H1 (cell line): ENCODE results near the gene SLIT3. TPM values are rescaled to one million over a fixed set of nuclear protein-coding genes. Genes with fewer than 3 reads are reported as not detected.

Experiments
- CTCF ChIA-PET: fragments of 300-600 bp; sonication (Branson Sonifier 250); formaldehyde crosslinking; loops from one replicate; lab custom pipeline; 2021; ENCODE audit not compliant: partially characterized antibody; lab: Charles Lee
- POLR2A ChIA-PET: fragments of 300-600 bp; sonication (Branson Sonifier 250); formaldehyde crosslinking; loops from one replicate; lab custom pipeline; 2021; ENCODE audit warnings: inconsistent platforms; ENCODE audit not compliant: partially characterized antibody; lab: Charles Lee
- DNase-seq, 2 experiments: peaks; one replicate each; pipeline versions ENCODE4 v3.0.0 to v3.0.0-alpha.2; 2010 to 2022; ENCODE audit warnings: low spot score in 2 of 2, low read depth in 1 of 2, mixed read lengths in 1 of 2
- FAIRE-seq: peaks from 2 replicates; lab custom pipeline; 2011; peaks lifted over from hg19 to GRCh38; lab: Jason Lieb, UNC
- H2AFZ ChIP-seq: 2 replicates; pipeline ENCODE4 v1.8.1; 2012; ENCODE audit warnings: low read length, inconsistent platforms
- H2AK5ac ChIP-seq: 2 replicates; pipeline ENCODE4 v1.6.1; 2013; ENCODE audit warnings: low read depth, low read length
- H2BK120ac ChIP-seq: replicated peaks from 2 replicates; pipeline ENCODE3; 2013; ENCODE audit warnings: low read depth, low read length, inconsistent platforms
- H2BK12ac ChIP-seq: 2 replicates; pipeline ENCODE4 v1.6.1; 2013; ENCODE audit warnings: low read depth, low read length
- H2BK15ac ChIP-seq: 2 replicates; pipeline ENCODE4 v1.6.1; 2013; ENCODE audit warnings: low read length
- H2BK20ac ChIP-seq: 2 replicates; pipeline ENCODE4 v1.6.1; 2013; ENCODE audit warnings: low read length
- H2BK5ac ChIP-seq: 2 replicates; pipeline ENCODE4 v1.6.1; 2013; ENCODE audit warnings: low read depth, low read length
- H3K14ac ChIP-seq: 2 replicates; pipeline ENCODE4 v1.6.1; 2013; ENCODE audit warnings: inconsistent platforms; ENCODE audit not compliant: insufficient read length
- H3K18ac ChIP-seq: 2 replicates; pipeline ENCODE4 v1.6.1; 2013; ENCODE audit warnings: low read length; ENCODE audit errors: extremely low read depth
- H3K23ac ChIP-seq: 2 replicates; pipeline ENCODE4 v1.6.1; 2013; ENCODE audit warnings: inconsistent platforms; ENCODE audit not compliant: insufficient read length
- H3K23me2 ChIP-seq: 2 replicates; pipeline ENCODE4 v1.6.1; 2013; ENCODE audit warnings: low read depth, low read length
- H3K27ac ChIP-seq: 2 replicates; pipeline ENCODE4 v1.6.1; 2011; ENCODE audit warnings: low read depth, low read length, inconsistent platforms
- H3K27me3 ChIP-seq, 4 experiments: replicated peaks in 1 of 4; 1 replicate in 1 of 4; 2 replicates in 3 of 4; pipeline versions ENCODE4 v1.6.1 to v1.8.1; 2011 to 2013; ENCODE audit warnings: low read length in 3 of 4, mild to moderate bottlenecking in 3 of 4, inconsistent platforms in 2 of 4, mixed read lengths in 2 of 4, moderate library complexity in 1 of 4; ENCODE audit not compliant: control insufficient read depth in 3 of 4, insufficient read depth in 3 of 4; ENCODE audit errors: extremely low read depth in 1 of 4
- H3K36me3 ChIP-seq, 4 experiments: 2 replicates each; pipeline versions ENCODE4 v1.6.1 to v1.8.1; 2011 to 2013; ENCODE audit warnings: mild to moderate bottlenecking in 4 of 4, low read length in 3 of 4, moderate library complexity in 2 of 4, control low read depth in 1 of 4, inconsistent platforms in 1 of 4; ENCODE audit not compliant: insufficient read depth in 4 of 4, control insufficient read depth in 2 of 4
- H3K4ac ChIP-seq: replicated peaks from 2 replicates; pipeline ENCODE3; 2013; ENCODE audit warnings: low read length, low read depth, mixed read lengths, inconsistent platforms; ENCODE audit not compliant: insufficient read length
- H3K4me1 ChIP-seq, 4 experiments: replicated peaks in 1 of 4; 1 replicate in 1 of 4; 2 replicates in 3 of 4; pipeline versions ENCODE4 v1.6.1 to v1.8.1; 2011 to 2013; ENCODE audit warnings: low read length in 3 of 4, inconsistent platforms in 2 of 4, mixed read lengths in 1 of 4; ENCODE audit not compliant: insufficient read depth in 4 of 4, control insufficient read depth in 3 of 4
- H3K4me2 ChIP-seq, 2 experiments: 2 replicates each; pipeline versions ENCODE4 v1.6.1 to v1.8.1; 2011 to 2013; ENCODE audit warnings: low read depth in 2 of 2, low read length in 2 of 2, control low read depth in 1 of 2, inconsistent platforms in 1 of 2, mild to moderate bottlenecking in 1 of 2; ENCODE audit not compliant: insufficient read depth in 1 of 2
- H3K4me3 ChIP-seq, 4 experiments: fragments of 200-600, 300-600 bp in 1 of 4; sonication (generic), shearing (Covaris generic), sonication (Bioruptor Twin) in 1 of 4; 2 replicates each; pipeline versions ENCODE4 v1.5.1 to v1.8.1; 2011 to 2016; ENCODE audit warnings: low read length in 4 of 4, low read depth in 3 of 4, control low read depth in 2 of 4, inconsistent platforms in 2 of 4, mild to moderate bottlenecking in 2 of 4, mixed read lengths in 1 of 4, moderate library complexity in 1 of 4; ENCODE audit not compliant: insufficient read depth in 2 of 4; ENCODE audit errors: extremely low read depth in 1 of 4
- H3K56ac ChIP-seq: replicated peaks from 2 replicates; pipeline ENCODE3; 2013; ENCODE audit warnings: low read depth, mild to moderate bottlenecking, mixed read lengths, low read length, inconsistent platforms; ENCODE audit not compliant: insufficient read length
- H3K79me1 ChIP-seq: 2 replicates; pipeline ENCODE4 v1.6.1; 2013; ENCODE audit warnings: low read depth, low read length, control low read depth
- H3K79me2 ChIP-seq, 2 experiments: 2 replicates each; pipeline versions ENCODE4 v1.6.1 to v1.8.1; 2012 to 2013; ENCODE audit warnings: low read length in 2 of 2, mild to moderate bottlenecking in 2 of 2, inconsistent platforms in 1 of 2; ENCODE audit not compliant: insufficient read depth in 2 of 2, control insufficient read depth in 1 of 2
- H3K9ac ChIP-seq, 4 experiments: replicated peaks in 1 of 4; 1 replicate in 1 of 4; 2 replicates in 3 of 4; pipeline versions ENCODE4 v1.6.1 to v1.8.1; 2011 to 2013; ENCODE audit warnings: low read depth in 3 of 4, low read length in 3 of 4, control low read depth in 2 of 4, mild to moderate bottlenecking in 2 of 4, moderate library complexity in 2 of 4, inconsistent platforms in 1 of 4; ENCODE audit errors: extremely low read depth in 1 of 4
- H3K9me3 ChIP-seq, 2 experiments: 2 replicates each; pipeline versions ENCODE4 v1.6.1 to v1.8.1; 2012 to 2013; ENCODE audit warnings: mild to moderate bottlenecking in 2 of 2, moderate library complexity in 2 of 2, control low read depth in 1 of 2, inconsistent platforms in 1 of 2, low read depth in 1 of 2, low read length in 1 of 2, mixed read lengths in 1 of 2; ENCODE audit not compliant: insufficient read depth in 2 of 2
- H4K20me1 ChIP-seq, 2 experiments: replicated peaks in 1 of 2; 2 replicates each; pipeline versions ENCODE3 to v1.8.1; 2011 to 2013; ENCODE audit warnings: inconsistent platforms in 2 of 2, low read length in 2 of 2, mild to moderate bottlenecking in 1 of 2; ENCODE audit not compliant: insufficient read depth in 2 of 2, control insufficient read depth in 1 of 2
- H4K5ac ChIP-seq: 2 replicates; pipeline ENCODE4 v1.6.1; 2013; ENCODE audit warnings: low read length, low read depth, mixed read lengths, inconsistent platforms; ENCODE audit not compliant: insufficient read length
- H4K8ac ChIP-seq: 2 replicates; pipeline ENCODE4 v1.8.0; 2013; ENCODE audit warnings: mild to moderate bottlenecking, moderate library complexity, low read length, inconsistent platforms; ENCODE audit not compliant: insufficient read depth; ENCODE audit errors: extremely low read depth
- H4K91ac ChIP-seq: replicated peaks from 2 replicates; pipeline ENCODE3; 2013; ENCODE audit warnings: low read length, mixed read lengths, inconsistent platforms; ENCODE audit not compliant: insufficient read length
- ATF3 ChIP-seq: IDR thresholded peaks from 2 replicates; pipeline ENCODE4 v1.6.1; 2011; ENCODE audit warnings: low read depth, mild to moderate bottlenecking, low read length; ENCODE audit not compliant: insufficient read depth
- EZH2 ChIP-seq: fragments of 200-600 bp; sonication (generic); IDR thresholded peaks from 2 replicates; pipeline ENCODE4 v1.7.1; 2012; ENCODE audit warnings: low read depth, mild to moderate bottlenecking, moderate library complexity, low read length, inconsistent platforms; ENCODE audit not compliant: severe bottlenecking
- GTF2F1 ChIP-seq: IDR thresholded peaks from 2 replicates; pipeline ENCODE4 v1.6.1; 2012; ENCODE audit warnings: low read depth, low read length, improper control_type of control experiment, borderline replicate concordance
- JUND ChIP-seq: IDR thresholded peaks from 2 replicates; pipeline ENCODE4 v1.6.1; 2011; ENCODE audit warnings: mild to moderate bottlenecking, improper control_type of control experiment, low read length
- MAFK ChIP-seq: IDR thresholded peaks from 2 replicates; pipeline ENCODE4 v1.6.1; 2012; ENCODE audit warnings: low read depth, mild to moderate bottlenecking, improper control_type of control experiment, low read length
- MAX ChIP-seq: IDR thresholded peaks from 2 replicates; pipeline ENCODE4 v1.6.1; 2012; ENCODE audit warnings: inconsistent platforms
- RFX5 ChIP-seq: IDR thresholded peaks from 2 replicates; pipeline ENCODE4 v1.6.1; 2011; ENCODE audit warnings: low read depth, low read length, improper control_type of control experiment, borderline replicate concordance
- RNF2 ChIP-seq: fragments of 200-900, 300-1000 bp; sonication (generic); IDR thresholded peaks from 2 replicates; pipeline ENCODE4 v1.7.1; 2016; ENCODE audit warnings: borderline replicate concordance, low read depth, mild to moderate bottlenecking, antibody characterized with exemption, low read length; ENCODE audit not compliant: poor library complexity, severe bottlenecking; ENCODE audit errors: missing control alignments
- TAF7 ChIP-seq: optimal IDR thresholded peaks from 2 replicates; pipeline ENCODE3; 2011; ENCODE audit warnings: low read depth, mild to moderate bottlenecking, inconsistent platforms, low read length, moderate library complexity, borderline replicate concordance
- WGBS, 2 experiments: shearing (Covaris generic) in 1 of 2; methylation state at CpG; one replicate each; pipeline versions ENCODE4 v1.1.6 to v1.1.7; 2013 to 2015; ENCODE audit warnings: low lambda C conversion rate in 2 of 2, mixed read lengths in 2 of 2, inconsistent platforms in 1 of 2, low coverage in 1 of 2, missing lambda C conversion rate in 1 of 2; ENCODE audit not compliant: insufficient replicate concordance in 2 of 2, insufficient coverage in 1 of 2, insufficient read length in 1 of 2; ENCODE audit errors: extremely low coverage in 1 of 2, missing lambda C conversion rate in 1 of 2; 5-methylcytosine and 5-hydroxymethylcytosine counted together
- polyA plus RNA-seq, 7 experiments: library from polyadenylated mRNA; depleted of rRNA in 3 of 7; stranded (reverse) in 5 of 7; unstranded in 2 of 7; fragments of >200 nt in 5 of 7; fragments of 200-250 nt in 2 of 7; gene quantifications; 1 replicate in 5 of 7; 2 replicates in 1 of 7; 4 replicates in 1 of 7; pipeline versions ENCODE4 v1.2.1 to v1.2.3, GENCODE V29; 2011 to 2013; ENCODE audit warnings: missing spikeins in 2 of 7, mixed read lengths in 2 of 7
- total RNA-seq: library from RNA; stranded (reverse); fragmentation: NEBNext Ultra II Directional; extraction: Animal tissue kit (Norgen Biotek cat#: 25700); gene quantifications from 2 replicates; pipeline ENCODE4 v1.2.1, GENCODE V29; 2021

Gene SLIT3
- total and polyA plus RNA-seq, 2 of the 8 experiments (the other 6 are each of a cell fraction or from before 2014, with no cell fraction given): 1.1 to 1.2 TPM

GRCh38 chr5:168683247-168683926 is 617.6 kb downstream of the SLIT3 start:
- no peaks in the 10 kb centered on the region for H4K20me1 ChIP-seq
- TF ChIP-seq MAFK: no peak
- no peak for TF ChIP-seq MAX
- no peak for TF ChIP-seq EZH2
- no peak for TF ChIP-seq GTF2F1
- TF ChIP-seq TAF7: no peak
- TF ChIP-seq RFX5: no peak
- TF ChIP-seq JUND: no peak
- TF ChIP-seq RNF2: no peak
- TF ChIP-seq ATF3: no peak
- CTCF ChIA-PET: interaction anchor here (1.8 to 5.4 kb wide), 2 partner anchors 11 to 73 kb away, joined by 5 to 18 read pairs; no protein-coding TSS in a partner anchor

More at GRCh38 chr5:168683247-168683926, 617.6 kb downstream of the SLIT3 start:
- H2BK20ac ChIP-seq: no peak overlapping the region
- peak overlapping the region; percentile 3; the same call in 1 of the 2 replicates for H2BK15ac ChIP-seq
- H2BK120ac ChIP-seq: no peak overlapping the region
- no peak overlapping the region; the same call in 1 of the 2 replicates for H4K8ac ChIP-seq
- H3K23me2 ChIP-seq: no peaks in the 10 kb centered on the region
- H3K79me1 ChIP-seq: no peaks in the 10 kb centered on the region
- no peak overlapping the region for H3K9ac ChIP-seq
- H3K27ac ChIP-seq: no peak overlapping the region
- no peak overlapping the region for H3K56ac ChIP-seq
- H3K4me2 ChIP-seq: no peak overlapping the region
- no peaks in the 10 kb centered on the region for H3K79me2 ChIP-seq
- H3K4ac ChIP-seq: no peak overlapping the region
- no peak overlapping the region for H2AK5ac ChIP-seq
- no peaks in the 10 kb centered on the region; a peak in 1 of 7 replicates for H3K4me1 ChIP-seq
- DNase-seq (no peak), FAIRE-seq (no peak)
- H3K9me3 ChIP-seq: no peaks in the 10 kb centered on the region
- H4K5ac ChIP-seq: no peak overlapping the region
- H2AFZ ChIP-seq: 0 out of 2 replicates have a peak overlapping the region, but pooled peaks have one; percentile 0
- POLR2A ChIA-PET: no interaction called here
- H3K14ac ChIP-seq: no peak overlapping the region
- no peak overlapping the region for H2BK5ac ChIP-seq
- no peak overlapping the region for H3K18ac ChIP-seq
- H4K91ac ChIP-seq: no peak overlapping the region
- H3K23ac ChIP-seq: no peak overlapping the region
- no peaks in the 10 kb centered on the region for H3K27me3 ChIP-seq
- no peak overlapping the region for H2BK12ac ChIP-seq
- no peaks in the 10 kb centered on the region for H3K36me3 ChIP-seq
- H3K4me3 ChIP-seq: no peak overlapping the region
- WGBS, 2 experiments: 82% methylated on average over 12 of the region's 15 CpGs; no CpG with 5 or more reads in 1 of the 2 experiments
